ENCODE results near the gene DENND1A.

- no peak for TF ChIP-seq CTCF (conservative IDR thresholded peaks at IDR 0.05; ENCODE audit: low read depth in 2 of 2)
- no peak for TF ChIP-seq EZH2 (IDR thresholded peaks at IDR 0.05; ENCODE audit: low read depth, unreplicated experiment)
- no peak for TF ChIP-seq POLR2AphosphoS5 (IDR thresholded peaks at IDR 0.05; ENCODE audit: low read depth)
- no peak for TF ChIP-seq STAT1 (IDR thresholded peaks at IDR 0.05; ENCODE audit: unreplicated experiment)
- no peak for TF ChIP-seq NANOG (IDR thresholded peaks at IDR 0.05; ENCODE audit: borderline replicate concordance)
- TF ChIP-seq, protein P1, sequence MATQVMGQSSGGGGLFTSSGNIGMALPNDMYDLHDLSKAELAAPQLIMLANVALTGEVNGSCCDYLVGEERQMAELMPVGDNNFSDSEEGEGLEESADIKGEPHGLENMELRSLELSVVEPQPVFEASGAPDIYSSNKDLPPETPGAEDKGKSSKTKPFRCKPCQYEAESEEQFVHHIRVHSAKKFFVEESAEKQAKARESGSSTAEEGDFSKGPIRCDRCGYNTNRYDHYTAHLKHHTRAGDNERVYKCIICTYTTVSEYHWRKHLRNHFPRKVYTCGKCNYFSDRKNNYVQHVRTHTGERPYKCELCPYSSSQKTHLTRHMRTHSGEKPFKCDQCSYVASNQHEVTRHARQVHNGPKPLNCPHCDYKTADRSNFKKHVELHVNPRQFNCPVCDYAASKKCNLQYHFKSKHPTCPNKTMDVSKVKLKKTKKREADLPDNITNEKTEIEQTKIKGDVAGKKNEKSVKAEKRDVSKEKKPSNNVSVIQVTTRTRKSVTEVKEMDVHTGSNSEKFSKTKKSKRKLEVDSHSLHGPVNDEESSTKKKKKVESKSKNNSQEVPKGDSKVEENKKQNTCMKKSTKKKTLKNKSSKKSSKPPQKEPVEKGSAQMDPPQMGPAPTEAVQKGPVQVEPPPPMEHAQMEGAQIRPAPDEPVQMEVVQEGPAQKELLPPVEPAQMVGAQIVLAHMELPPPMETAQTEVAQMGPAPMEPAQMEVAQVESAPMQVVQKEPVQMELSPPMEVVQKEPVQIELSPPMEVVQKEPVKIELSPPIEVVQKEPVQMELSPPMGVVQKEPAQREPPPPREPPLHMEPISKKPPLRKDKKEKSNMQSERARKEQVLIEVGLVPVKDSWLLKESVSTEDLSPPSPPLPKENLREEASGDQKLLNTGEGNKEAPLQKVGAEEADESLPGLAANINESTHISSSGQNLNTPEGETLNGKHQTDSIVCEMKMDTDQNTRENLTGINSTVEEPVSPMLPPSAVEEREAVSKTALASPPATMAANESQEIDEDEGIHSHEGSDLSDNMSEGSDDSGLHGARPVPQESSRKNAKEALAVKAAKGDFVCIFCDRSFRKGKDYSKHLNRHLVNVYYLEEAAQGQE (IDR thresholded peaks at IDR 0.05; ENCODE audit: unreplicated experiment): no peak
Measured at GRCh38 chr9:123500336-123500735, 429.6 kb downstream of the DENND1A start.
